Stimulated activated CD4-positive, alpha-beta T cell treated with anti-CD3 and anti-CD28 coated beads, Interleukin-4, amount 100 ng/mL, for 1 hour (primary cell): ENCODE measurements around the gene SRSF7.
A peak's percentile ranks its signal among the peaks of the same experiment; 100 is the strongest.
"Not testable (repeated sequence)": the region's sequence is repeated elsewhere in the genome, so short reads cannot be mapped to it uniquely, and the experiment has no call there.

Source experiments
- DNase-seq: peaks from one replicate; pipeline ENCODE4 v3.0.0-alpha.2; 2020

Gene SRSF7

DNA sequence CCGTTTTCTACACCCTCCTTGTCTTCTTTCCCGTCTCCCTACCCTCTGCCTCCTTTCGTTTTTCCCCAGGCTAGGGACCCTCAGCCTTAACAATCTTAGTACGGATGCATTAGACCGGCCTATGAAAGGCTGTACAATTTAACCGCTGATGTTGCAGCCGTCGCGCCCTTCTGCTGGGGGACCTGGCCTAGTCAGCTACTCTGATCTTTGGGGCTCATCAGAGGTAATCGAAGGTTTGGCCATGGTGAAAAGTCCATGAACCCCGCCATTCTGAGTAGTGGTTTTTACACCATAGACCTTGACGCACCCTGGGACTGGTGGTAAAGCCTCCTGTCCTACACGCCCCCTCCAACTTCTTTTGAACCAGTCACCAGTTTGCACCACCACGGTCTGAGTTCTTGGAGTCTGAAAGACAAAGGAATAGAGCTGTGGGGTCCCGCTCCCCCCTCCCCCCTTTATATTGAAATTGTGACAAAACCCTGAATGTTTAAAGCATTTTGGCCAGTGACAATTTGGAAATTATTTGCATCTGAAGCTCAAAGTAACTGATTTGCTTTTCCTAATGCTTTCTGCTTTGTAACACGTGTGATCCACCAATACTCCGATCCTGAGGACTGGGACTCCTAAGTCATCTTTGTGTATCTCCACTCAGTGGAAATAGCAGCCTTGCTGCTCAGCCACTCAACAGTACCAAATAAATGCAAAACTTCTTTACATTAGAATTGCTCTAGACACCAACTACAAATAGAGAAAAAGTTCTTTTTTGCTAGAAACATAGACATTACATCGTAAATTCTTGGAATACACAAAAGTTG lies 642 bp upstream of the SRSF7 start:
- no peak for DNase-seq

DNA sequence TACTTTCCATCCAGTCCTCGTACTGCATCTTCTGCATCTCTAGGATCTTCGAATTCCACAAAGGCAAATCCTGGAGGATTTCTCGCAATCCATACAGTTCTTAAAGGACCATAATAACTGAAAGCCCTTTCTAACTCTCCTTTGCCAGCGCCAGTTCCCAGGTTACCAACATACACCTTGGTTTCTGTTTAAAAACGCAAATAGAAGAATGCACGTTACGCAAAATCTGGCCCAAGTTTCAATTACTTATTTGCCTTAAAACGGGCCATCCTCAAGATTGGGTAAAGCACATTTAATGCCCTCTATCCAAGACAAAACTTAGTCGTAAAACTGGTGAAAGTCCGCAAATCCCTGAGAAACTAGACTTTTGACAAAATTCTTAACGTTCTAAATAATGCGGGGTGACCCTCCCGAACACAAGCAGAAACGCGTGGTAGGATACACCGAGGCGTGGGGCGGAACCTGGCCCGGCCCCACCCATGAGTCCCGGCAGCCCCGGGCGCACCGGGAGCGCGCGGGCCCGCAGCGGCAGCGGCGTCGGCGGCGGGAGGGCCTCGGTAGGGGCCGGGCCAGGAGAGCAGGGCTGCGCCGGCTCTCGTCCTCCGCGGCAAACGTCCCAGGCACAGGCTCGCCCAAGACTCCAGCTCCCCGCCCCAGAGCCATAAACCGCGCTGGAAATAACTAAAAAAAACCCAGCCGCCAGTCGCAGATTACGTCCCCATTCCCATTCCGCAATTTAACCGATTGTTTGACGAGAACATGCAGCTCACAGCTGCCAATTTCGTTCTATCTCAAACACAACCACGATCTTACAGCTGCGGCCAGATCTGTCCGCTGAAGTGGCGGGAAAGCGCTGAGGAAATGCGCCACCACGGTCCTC lies 910 bp downstream of the SRSF7 start:
- DNase-seq, result peak; percentile 60

DNA sequence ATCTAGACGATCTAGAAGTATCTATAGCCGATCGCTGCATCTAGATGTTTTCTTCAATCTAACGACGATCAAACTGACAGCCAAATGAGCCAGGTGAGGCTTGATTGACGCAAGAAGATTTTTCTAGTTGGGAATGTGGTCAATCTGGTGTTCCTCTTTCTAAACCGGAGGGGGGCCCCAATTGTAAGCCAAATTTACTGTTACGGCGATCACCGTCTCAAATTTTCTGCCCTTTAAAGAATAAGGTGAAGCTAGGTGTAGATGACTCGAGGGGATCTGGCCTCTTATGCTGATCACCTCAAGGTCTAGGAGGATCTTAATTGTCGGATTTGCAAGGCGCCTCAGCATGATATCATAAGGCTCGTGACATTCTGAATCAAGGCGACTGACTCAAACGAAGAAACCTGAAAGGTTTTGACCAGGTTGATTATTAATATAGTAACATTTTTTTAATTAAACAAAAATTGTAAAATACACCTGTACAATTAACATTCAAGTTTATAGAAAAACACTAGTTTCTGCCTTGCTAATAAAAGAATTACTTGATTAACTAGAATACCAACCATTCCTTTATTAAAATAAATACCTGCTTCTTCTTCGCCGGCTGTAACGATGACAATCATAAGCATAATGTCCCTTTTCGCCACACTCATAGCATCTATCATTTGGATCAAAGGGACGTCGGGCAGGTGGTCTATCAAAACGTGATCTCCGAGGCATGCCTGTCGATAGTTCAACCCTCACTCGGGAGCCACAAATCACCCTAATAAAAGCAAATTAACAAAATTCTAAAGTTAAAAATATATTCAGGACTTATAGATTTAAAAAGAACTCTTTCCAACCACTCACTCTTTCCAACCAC lies 2.0 kb downstream of the SRSF7 start:
- no peak for DNase-seq

DNA sequence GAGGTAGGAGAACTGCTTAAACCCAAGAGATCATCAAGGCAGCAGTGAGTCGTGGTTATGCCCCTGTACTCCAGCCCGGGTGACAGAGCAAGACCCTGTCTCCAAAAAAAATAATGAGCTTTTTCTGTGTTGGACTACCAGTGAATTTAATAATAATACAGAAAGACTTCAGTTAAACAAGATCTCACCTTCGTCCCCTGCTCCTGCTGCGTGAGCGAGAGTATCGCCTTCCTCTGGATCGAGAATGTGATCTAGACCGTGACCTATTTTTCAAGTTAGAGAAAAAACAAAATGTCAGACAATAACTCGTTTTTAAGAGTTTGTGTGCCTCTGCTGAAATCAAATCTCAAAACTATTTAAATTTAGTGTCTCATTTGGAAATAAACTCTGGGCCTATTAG lies 2.8 kb downstream of the SRSF7 start:
- no peak for DNase-seq

DNA sequence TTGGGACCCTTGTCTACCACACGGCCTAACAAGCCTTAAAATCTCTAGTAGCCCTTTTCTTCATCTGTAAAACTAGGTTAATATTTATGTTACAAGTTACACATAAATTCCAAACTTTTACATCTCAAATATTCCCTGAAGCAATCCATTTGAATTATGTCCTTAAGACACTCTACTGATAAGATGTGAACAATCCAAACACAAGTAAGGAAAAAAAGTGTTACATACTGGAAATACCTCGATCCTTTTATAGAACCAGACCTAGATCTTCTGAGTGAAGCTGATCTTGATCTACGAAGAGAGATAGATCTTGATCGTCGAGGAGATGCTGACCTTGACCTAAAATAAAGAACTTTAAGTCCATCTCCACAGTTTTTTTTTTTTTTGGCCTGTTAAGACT lies 3.3 kb downstream of the SRSF7 start:
- DNase-seq, result no peak

DNA sequence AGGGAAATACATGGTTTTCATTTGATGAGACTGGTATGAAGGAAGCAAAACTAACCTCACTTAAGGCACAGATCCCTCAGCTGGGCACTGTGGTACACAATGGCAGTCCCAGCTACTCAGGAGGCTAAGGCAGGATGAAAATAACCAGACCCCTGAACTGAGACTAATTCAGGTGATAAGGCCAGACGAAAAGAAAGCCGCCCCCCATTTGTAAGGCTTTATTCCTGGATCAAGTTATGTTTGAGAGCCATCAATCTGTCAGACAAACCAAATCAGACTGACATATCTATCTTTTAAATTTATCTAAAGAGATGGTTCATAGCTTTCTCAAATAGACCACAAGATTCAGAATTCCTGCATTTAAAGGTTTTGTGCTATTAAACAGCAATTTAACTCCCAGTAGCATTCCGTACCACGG lies 4.1 kb downstream of the SRSF7 start:
- no peak for DNase-seq

DNA sequence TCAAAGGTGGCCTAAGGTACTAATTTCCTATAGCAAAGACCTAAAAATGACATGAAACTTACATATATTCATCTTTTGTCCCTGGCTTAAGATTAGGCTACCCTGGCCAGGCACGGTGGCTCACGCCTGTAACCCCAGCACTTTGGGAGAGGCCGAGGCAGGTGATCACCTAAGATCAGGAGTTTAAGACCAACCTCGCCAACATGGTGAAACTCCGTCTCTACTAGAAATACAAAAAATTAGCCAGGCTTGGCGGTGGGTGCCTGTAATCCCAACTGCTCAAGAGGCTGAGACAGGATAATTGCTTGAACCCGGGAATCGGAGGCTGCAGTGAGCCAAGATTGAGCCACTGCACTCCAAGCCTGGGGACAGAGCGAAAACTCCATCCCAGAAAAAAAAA lies 5.9 kb downstream of the SRSF7 start:
- DNase-seq, result no peak

DNA sequence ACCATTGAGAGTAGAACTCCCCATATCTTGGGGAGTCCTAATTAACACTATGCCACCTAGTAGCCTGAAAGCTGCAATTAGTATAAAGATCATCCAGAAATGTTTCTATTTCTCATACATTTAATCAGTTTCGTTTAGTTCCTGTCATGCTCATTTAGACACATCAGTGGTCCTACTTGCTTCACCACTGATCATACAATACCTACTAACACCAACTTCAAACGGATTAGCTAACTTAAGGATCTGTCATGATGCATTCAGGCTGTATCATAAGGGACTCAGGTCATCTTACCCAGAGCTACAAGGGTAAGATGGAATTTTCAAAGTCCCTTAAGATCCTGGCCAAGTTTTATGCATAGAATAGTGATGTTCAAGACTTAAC lies 6.8 kb downstream of the SRSF7 start:
- no peak for DNase-seq

DNA sequence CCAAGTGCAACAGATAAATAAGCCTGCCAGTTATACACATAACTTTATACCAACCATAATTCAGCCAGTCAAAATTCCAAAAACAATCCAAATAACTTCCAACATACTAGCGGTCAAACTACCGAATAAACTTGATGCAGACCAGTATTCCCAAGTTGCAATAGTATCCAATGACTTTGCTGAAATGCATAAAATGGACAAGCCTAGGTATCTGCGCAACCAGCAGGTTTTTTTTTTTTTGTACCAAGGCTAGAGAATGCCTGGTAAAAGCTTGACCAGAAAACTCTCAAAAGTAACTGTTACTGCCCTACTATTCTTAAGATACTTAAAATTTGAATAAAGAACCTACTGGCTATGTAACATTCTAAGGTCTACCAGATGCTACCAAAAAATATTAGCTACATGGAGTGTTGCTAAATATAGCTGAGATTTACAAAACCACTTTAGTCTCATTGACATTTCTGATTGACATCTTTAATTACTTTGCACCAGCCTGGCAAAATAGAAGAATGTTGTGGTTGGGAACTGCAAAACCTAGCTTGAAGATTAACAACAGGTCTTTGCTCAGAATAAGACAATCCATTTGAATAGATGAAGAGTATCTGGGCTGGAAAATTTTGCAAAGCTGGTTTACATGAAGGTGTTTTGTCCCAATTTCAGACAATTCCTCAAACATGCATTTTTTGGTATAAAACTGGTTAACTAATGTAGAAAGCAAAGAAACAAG lies 7.3 kb downstream of the SRSF7 start:
- no peak for DNase-seq

DNA sequence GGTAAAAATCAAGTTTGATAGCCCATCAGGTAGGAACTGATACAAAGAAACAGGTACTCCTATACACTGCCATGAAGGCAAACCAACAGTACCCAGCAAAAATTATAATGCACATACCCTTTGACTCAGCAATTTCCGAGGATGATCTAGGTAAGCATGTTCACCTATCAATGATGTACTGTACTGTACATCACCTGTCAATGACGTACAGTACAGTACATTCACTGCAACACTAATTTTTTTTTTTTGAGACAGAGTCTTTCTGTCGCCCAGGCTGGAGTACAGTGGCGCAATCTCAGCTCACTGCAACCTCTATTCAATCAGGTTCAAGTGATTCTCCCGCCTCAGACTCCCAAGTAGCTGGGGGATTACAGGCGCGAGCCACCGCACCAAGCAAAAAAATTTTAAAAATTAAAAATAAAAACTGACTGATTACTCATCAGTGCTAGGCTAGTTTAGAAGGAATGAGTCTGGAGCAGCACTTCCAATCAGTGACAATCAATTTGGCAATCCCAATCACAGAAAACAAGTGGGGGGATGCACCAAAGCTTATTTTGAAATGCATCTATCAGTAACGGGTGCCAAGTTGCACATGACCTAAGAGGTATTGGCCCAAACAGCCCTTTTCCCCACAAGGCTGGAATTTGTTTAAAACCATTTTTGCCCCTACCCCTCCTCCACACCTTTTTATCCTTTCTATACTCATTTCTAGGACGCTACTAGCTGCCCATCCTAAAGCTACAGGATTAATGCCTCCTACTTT lies 8.2 kb downstream of the SRSF7 start:
- DNase-seq, result no peak

DNA sequence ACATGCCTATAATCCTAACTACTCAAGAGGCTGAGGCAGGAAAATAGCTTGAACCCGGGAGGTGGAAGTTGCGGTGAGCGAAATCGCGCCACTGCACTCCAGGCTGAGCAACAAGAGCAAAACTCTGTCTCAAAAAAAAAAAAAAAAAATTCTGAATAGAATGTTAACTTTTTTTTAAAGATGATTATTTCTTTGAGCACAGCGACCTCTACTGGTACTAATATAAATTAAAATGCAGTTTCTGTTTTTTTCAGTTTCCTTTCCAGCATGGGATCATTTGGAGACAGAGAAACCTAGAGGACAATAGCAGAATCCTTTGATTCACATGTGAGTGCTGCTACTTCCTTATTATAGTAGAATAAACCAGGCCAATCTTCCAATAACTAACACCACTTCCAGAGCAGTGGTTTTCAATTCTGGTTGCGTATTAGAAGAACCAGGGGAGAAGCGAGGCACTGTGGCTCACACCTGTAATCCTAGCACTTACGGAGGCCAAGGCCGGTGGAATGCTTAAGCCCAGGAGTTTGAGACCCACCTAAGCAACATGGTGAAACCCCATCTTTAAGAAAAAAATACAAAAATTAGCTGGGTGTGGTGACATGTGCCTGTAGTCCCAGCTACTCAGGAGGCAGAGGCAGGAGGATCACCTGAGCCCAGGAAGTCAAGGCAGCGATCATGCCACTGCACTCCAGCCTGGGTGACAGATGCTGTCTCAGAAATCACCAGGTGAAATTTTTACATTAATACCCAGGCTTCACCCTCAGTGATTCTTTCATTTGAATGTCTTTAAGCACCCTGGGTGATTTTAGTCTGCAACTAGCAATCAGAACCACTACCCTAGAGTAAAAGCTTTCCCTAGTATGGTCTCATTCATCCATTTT lies 10.1 kb downstream of the SRSF7 start:
- no peak for DNase-seq

DNA sequence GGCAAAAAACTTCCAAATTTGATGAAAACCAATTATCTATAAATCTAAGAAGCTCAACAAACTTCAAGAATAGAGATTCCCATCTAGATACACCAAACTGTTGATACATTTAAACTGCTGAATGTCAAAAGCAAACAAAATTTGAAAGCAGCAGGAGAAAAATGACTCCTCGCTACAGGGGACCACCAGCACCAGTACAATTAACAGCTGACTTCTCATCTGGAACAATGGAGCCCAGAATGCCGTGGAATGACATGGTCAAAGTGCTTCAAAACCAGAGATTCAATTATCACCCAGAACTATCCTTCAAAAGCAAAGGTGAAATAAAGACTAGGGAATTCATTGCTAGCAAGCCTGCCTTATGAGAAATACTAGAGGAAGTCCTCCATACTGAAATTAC lies 11.6 kb downstream of the SRSF7 start:
- DNase-seq, result no peak

DNA sequence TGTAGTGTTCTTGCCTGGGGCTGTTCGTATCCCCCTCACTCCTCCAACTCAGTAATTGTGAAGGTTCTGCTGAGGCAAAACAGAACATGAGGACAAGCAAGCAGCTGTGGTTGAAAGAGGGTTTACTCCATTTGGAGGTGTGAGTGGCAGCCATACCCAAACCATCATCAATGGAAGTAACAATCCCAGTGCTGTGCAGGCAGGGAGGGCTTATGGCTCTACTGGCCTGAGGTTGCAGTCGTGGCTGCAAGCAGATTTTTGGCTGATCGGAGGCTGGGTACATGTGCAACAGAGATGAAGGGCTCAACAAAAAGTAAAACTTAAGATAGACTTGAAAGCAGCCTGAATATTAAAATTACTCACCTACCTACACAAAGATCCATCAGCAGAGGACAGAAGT lies 13.2 kb downstream of the SRSF7 start:
- DNase-seq, result no peak

DNA sequence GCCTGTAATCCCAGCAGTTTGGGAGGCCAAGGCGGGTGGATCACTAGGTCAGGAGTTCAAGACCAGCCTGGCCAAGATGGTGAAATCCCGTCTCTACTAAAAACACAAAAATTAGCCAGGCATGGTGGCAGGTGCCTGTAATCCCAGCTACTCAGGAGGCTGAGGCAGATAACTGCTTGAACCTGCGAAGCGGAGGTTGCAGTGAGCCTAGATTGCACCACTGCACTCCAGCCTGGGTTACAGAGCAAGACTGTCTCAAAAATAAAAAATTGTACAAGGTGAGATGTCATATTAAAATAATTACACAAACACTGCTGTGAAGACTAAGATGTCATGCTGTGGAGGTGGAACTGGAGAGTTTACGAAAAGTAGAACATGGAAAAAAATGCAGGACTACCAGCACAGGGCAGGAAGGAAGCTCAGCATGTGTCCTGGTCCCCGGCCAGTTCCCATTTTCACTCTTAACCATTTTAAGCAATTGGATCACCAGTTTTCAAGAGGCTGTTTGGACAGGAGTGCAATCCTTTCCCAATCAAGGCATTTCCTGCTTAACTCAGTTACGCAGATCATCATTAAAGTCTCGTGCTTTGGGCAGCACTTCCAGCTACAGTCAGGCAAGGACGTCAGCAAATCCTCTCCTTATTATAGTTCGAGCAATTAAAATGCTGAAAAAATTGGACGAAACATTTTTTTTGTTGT lies 14.0 kb downstream of the SRSF7 start:
- DNase-seq, result not testable (repeated sequence)

DNA sequence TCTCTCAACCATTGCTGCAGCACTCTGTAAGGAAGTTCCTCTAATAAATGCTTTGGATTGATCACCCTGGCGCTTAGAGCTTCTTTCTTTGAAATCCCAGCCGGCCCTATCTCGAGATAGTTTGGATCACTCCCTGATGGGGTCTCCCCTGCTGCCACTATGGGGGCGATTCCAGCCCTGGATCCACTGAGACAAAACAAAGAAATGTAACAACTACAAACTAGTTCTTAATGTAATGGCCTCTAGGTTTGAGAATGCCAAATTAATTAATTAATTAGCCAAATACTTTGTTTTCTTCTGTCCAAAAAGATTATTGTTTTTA lies 15.2 kb downstream of the SRSF7 start:
- DNase-seq, result no peak

DNA sequence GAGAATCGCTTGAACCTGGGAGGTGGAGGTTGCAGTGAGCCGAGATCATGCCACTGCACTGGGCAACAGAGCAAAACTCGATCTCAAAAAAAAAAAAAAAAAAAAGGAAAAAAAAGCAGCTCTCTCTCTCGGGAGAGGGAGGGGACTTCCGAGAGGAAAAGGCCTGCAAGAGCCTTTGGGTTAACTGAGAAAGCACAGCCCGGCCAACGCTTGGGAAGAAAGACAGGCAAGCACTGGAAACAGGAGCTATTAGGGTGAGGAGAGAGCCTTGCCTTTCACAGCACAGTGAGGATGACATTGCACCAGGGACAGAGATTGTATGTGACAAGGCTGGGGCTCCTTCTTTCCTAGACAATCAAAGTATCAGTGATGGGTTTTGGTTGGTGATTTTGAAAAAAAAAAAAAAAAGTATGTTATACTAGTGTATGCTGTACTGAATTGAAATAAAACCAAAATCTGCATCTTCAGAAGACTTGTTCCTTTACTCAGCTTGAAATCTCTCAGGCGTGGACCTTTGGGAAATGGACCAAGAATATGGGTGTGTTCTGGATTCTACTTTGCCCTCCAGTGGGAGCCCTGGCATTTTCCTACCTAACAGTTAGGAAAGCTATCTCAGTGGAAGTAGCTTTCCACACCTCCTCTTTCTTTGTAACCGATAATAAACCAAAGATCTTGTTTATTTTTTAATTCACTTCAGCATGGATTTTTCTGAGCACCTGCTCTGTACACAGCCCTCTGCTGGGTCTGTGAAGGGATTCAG lies 16.7 kb downstream of the SRSF7 start:
- DNase-seq, result no peak

DNA sequence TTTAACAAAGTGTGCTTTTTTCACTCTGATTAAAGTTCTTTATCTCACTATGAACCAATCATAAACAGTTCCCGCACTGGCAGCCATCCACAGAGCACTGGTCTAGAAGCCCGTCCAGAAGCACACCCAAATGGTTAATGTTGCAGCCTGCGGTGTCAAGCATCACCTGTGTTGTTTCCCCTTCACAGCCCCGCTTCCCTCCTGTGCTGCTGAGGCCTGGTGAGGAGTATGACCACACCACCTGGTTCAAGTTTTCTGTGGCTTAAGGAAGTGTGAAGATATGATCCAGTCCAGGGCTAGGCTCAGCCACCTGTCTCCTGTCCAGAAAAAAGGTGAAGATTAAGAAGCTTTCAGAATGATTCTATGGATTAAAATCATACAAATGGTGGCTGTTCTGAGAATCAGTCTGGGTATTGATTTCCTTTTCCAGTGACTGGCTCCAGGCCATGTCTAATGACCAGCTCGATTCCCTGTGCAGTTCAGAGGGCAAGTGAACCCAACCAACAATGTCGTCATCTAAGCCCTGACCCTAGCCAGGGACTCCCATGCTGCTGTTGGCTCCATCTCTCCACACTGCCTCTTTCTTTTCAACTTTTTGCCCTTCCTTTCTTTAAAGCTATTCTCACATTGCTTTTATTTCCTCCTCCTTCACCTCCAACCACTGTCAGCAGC lies 17.7 kb downstream of the SRSF7 start:
- no peak for DNase-seq

DNA sequence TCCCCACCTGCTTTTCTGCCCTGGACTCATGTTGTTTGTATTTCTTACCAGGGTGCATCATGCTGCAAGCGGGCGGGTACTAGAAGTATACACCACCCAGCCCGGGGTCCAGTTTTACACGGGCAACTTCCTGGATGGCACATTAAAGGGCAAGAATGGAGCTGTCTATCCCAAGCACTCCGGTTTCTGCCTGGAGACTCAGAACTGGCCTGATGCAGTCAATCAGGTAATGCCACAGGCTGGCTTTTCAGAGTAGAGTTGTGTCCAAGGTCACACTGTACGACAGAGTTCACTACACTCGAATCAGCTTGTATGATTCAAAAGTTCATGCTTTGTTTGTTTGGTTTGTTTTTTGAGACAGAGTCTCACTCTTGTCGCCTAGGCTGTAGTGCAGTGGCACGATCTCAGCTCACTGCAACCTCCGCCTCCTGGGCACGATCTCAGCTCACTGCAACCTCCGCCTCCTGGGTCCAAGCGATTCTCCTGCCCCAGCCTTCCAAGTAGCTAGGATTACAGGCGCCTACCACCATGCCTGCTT lies 19.4 kb downstream of the SRSF7 start:
- no peak for DNase-seq

DNA sequence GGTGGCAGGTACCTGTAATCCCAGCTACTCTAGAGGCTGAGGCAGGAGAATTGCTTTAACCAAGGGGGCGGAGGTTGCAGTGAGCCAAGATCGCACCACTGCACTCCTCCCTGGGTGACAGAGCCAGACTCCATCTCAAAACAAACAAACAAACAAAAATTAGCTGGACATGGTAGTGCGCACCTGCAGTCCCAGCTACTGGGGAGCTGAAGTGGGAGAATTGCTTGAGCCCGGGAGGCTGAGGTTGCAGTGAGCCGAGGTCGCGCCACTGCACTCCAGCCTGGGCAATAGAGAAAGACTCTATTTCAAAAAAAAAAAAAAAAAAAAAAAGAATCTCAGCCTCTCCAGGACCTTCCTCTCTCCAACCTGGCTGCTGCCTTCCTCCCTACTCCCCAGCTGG lies 20.1 kb downstream of the SRSF7 start:
- DNase-seq, result no peak
